GM19043 (cell line): ENCODE data around the gene RNF223.
A peak's percentile ranks its signal among the peaks of the same experiment; 100 is the strongest.
"Not testable (repeated sequence)": the region's sequence is repeated elsewhere in the genome, so short reads cannot be mapped to it uniquely, and the experiment has no call there.

Experiments
- ATAC-seq: cut with Tn5 transposase; IDR thresholded peaks from one replicate; pipeline ENCODE4 v1.9.1; 2021; ENCODE audit warnings: low read depth; ENCODE audit not compliant: unreplicated experiment

Gene RNF223

GRCh38 chr1:1074631-1075147 is 583 bp upstream of the RNF223 start:
- ATAC-seq: no peak

- ATAC-seq: no peak
Observed at GRCh38 chr1:1072849-1073742, 1.0 kb downstream of the RNF223 start.

- ATAC-seq: no peak
Observed at GRCh38 chr1:1072299-1072848, 1.7 kb downstream of the RNF223 start.

GRCh38 chr1:1071486-1072298 is 2.4 kb downstream of the RNF223 start:
- ATAC-seq: no peak

- no peak for ATAC-seq
Observed at GRCh38 chr1:1069711-1070676, 4.1 kb downstream of the RNF223 start.

- ATAC-seq: no peak
Observed at GRCh38 chr1:1069056-1069710, 4.9 kb downstream of the RNF223 start.

- no peak for ATAC-seq
Observed at GRCh38 chr1:1068517-1069055, 5.5 kb downstream of the RNF223 start.

- no peak for ATAC-seq
Observed at GRCh38 chr1:1067860-1068516, 6.1 kb downstream of the RNF223 start.

- ATAC-seq: no peak
Observed at GRCh38 chr1:1067284-1067859, 6.7 kb downstream of the RNF223 start.

- ATAC-seq: no peak
Observed at GRCh38 chr1:1066403-1067283, 7.5 kb downstream of the RNF223 start.

GRCh38 chr1:1065940-1066304 is 8.2 kb downstream of the RNF223 start:
- not testable (repeated sequence) for ATAC-seq

- ATAC-seq: no peak
Observed at GRCh38 chr1:1065265-1065939, 8.7 kb downstream of the RNF223 start.

- ATAC-seq: peak; percentile 36
Observed at GRCh38 chr1:1063945-1064831, 9.9 kb downstream of the RNF223 start.

- no peak for ATAC-seq
Observed at GRCh38 chr1:1063261-1063944, 10.7 kb downstream of the RNF223 start.
